ENCODE results near the gene PPARD. TPM values are rescaled to one million over a fixed set of nuclear protein-coding genes. Genes with fewer than 3 reads are reported as not detected.
A peak's percentile ranks its signal among the peaks of the same experiment; 100 is the strongest.

PPARD gene
- total and polyA plus RNA-seq, 2 of the 13 experiments (the other 11 are each of a cell fraction or from before 2014, with no cell fraction given) = 6.1 to 13.3 TPM

DNA sequence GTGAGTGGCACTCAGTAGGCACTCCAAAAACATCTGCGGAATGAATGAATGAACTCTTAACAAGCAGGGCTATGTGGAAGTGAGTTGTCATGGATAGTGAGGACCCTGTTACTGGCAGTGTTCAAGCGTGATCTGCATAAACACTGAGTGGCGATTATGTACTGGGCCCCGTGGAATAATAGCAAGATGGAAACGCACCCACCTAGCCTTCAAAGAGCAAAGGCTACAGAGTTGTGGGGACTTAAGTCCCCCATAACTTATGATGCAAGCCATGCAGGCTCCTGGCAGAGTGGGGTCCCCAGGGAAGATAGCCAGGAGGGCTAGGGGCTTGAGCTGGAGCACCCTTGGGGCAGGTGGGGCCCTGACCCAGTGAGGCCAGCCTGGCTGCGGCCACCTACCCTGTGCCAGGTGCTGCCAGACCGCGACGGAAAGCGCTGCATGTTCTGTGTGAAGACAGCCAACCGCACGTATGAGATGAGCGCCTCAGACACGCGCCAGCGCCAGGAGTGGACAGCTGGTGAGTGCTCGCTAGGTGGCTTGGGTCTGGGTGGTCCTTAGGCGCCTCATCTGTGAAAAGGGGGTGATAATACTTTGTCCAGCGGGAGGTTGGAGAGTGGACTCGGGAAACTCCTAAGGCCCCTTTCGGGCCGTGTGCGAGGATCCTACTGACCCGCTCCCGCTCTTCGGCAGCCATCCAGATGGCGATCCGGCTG, 24.7 kb upstream of the PPARD start (continued):
- TF ChIP-seq ZNF20 (CRISPR knock-in tag; IDR thresholded peaks at IDR 0.05) = no peak
- TF ChIP-seq, protein P1, sequence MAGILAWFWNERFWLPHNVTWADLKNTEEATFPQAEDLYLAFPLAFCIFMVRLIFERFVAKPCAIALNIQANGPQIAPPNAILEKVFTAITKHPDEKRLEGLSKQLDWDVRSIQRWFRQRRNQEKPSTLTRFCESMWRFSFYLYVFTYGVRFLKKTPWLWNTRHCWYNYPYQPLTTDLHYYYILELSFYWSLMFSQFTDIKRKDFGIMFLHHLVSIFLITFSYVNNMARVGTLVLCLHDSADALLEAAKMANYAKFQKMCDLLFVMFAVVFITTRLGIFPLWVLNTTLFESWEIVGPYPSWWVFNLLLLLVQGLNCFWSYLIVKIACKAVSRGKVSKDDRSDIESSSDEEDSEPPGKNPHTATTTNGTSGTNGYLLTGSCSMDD (CRISPR knock-in tag; IDR thresholded peaks at IDR 0.05) = 0 out of 2 replicates have a peak, but pooled peaks have one; percentile 27
- peak; percentile 52; the same call in 1 of the 2 replicates for TF ChIP-seq ZNF251 (CRISPR knock-in tag; IDR thresholded peaks at IDR 0.05)
- no peak for TF ChIP-seq ARID5B (CRISPR knock-in tag; IDR thresholded peaks at IDR 0.05)
- no peak for TF ChIP-seq RAD21 (CRISPR knock-in tag; IDR thresholded peaks at IDR 0.05)
- no peak for TF ChIP-seq MZF1 (CRISPR knock-in tag; IDR thresholded peaks at IDR 0.05; ENCODE audit: borderline replicate concordance)
- peak in 1 of 2 experiments; percentile 62; a peak in 2 of 4 replicates for TF ChIP-seq HMGXB4 (CRISPR knock-in tag; IDR thresholded peaks at IDR 0.05; ENCODE audit: borderline replicate concordance in 1 of 2, low read depth in 1 of 2)
- TF ChIP-seq RELA (CRISPR knock-in tag; IDR thresholded peaks at IDR 0.05) = no peak
- TF ChIP-seq POLR2AphosphoS5 (IDR thresholded peaks at IDR 0.05; ENCODE audit: low read depth, low read length) = no peak
- TF ChIP-seq GZF1 (CRISPR knock-in tag; IDR thresholded peaks at IDR 0.05) = no peak; the same call in 1 of the 2 replicates
- no peak for TF ChIP-seq SNAPC2 (CRISPR knock-in tag; IDR thresholded peaks at IDR 0.05)
- TF ChIP-seq MYC (CRISPR knock-in tag; IDR thresholded peaks at IDR 0.05; ENCODE audit: borderline replicate concordance) = no peak
- no peak for TF ChIP-seq ZEB1 (IDR thresholded peaks at IDR 0.05; ENCODE audit: insufficient replicate concordance, low read depth)
- TF ChIP-seq NONO (IDR thresholded peaks at IDR 0.05) = no peak
- no peak for TF ChIP-seq NONO (CRISPR knock-in tag; conservative IDR thresholded peaks at IDR 0.05)
- no peak for TF ChIP-seq PHF20 (CRISPR knock-in tag; IDR thresholded peaks at IDR 0.05)
- TF ChIP-seq MAX (IDR thresholded peaks at IDR 0.05) = no peak; the same call in 1 of the 2 replicates
- no peak for TF ChIP-seq TOE1 (CRISPR knock-in tag; IDR thresholded peaks at IDR 0.05)
- no peak for TF ChIP-seq ZNF629 (CRISPR knock-in tag; conservative IDR thresholded peaks at IDR 0.05)
- no peak for TF ChIP-seq ATF7 (IDR thresholded peaks at IDR 0.05)
- no peak for TF ChIP-seq ATF7 (CRISPR knock-in tag; IDR thresholded peaks at IDR 0.05)
- TF ChIP-seq KMT2B (CRISPR knock-in tag; IDR thresholded peaks at IDR 0.05) = peak; percentile 40; the same call in 1 of the 2 replicates
- TF ChIP-seq SPEN (CRISPR knock-in tag; IDR thresholded peaks at IDR 0.05; ENCODE audit: low read depth) = no peak

All from HepG2 (cell line).